Gastrocnemius medialis (tissue), 4 donors: ENCODE data around the gene MSH5. TPM values are rescaled to one million over a fixed set of nuclear protein-coding genes. Genes with fewer than 3 reads are reported as not detected.
"Not testable (repeated sequence)": the region's sequence is repeated elsewhere in the genome, so short reads cannot be mapped to it uniquely, and the experiment has no call there.

Experiments
- ATAC-seq, 2 donors: fragments of 150-250 bp; one replicate each; pipeline ENCODE4 v1.9.1; 2016
- DNase-seq, 2 donors: peaks; one replicate each; pipeline ENCODE4 v3.0.0-alpha.2; 2019
- H3K27ac ChIP-seq, 4 donors: fragments of 200-600 bp; sonication (generic); 1 replicate in 1 of 4; 2 replicates in 3 of 4; pipeline ENCODE4 v1.5.1; 2016 to 2018; ENCODE audit warnings: mild to moderate bottlenecking in 2 of 4, moderate library complexity in 1 of 4
- H3K27me3 ChIP-seq, 3 donors: fragments of 200-600 bp; sonication (generic) in 2 of 3; 1 replicate in 1 of 3; 2 replicates in 2 of 3; pipeline versions ENCODE4 v1.5.1 to v1.6.0; 2016 to 2019; ENCODE audit warnings: mild to moderate bottlenecking in 1 of 3, moderate library complexity in 1 of 3
- H3K36me3 ChIP-seq, 2 donors: fragments of 200-600 bp; sonication (generic) in 1 of 2; one replicate each; pipeline ENCODE4 v1.5.1; 2017 to 2018
- H3K4me1 ChIP-seq, 2 donors: fragments of 200-600 bp; sonication (generic) in 1 of 2; one replicate each; pipeline ENCODE4 v1.5.1; 2016 to 2017; ENCODE audit warnings: mild to moderate bottlenecking in 2 of 2
- H3K4me3 ChIP-seq, 4 donors: fragments of 200-600 bp; sonication (generic) in 3 of 4; 1 replicate in 1 of 4; 2 replicates in 3 of 4; pipeline ENCODE4 v1.5.1; 2016 to 2019; ENCODE audit warnings: mild to moderate bottlenecking in 2 of 4
- H3K9me3 ChIP-seq, 3 donors: fragments of 200-600 bp; sonication (generic) in 2 of 3; 1 replicate in 1 of 3; 2 replicates in 2 of 3; pipeline ENCODE4 v1.5.1; 2016 to 2019
- POLR2A ChIP-seq, 2 donors: fragments of 450-650 bp; IDR thresholded peaks; one replicate each; pipeline ENCODE4 v1.6.1; 2017; ENCODE audit warnings: antibody characterized with exemption in 2 of 2, mild to moderate bottlenecking in 2 of 2, moderate library complexity in 2 of 2
- in situ Hi-C, 4 donors: fragments of 200-750 bp; cut with MboI; loops; one replicate each; pipeline versions ENCODE4 v1.15.0 to v1.8.0; 2017; ENCODE audit warnings: low sequenced_read_pairs in 4 of 4
- intact Hi-C: fragments of 100-400 bp; cut with DNase I; formaldehyde crosslinking; loops from one replicate; pipeline ENCODE4 v1.15.1; 2023; ENCODE audit warnings: low total_unique reads
- total RNA-seq, 4 donors: library from RNA; depleted of rRNA; stranded (reverse); fragments of >200 nt; gene quantifications; one replicate each; pipeline versions ENCODE4 v1.1.0 to v1.2.3, GENCODE V29; 2016
- TF ChIP-seq, protein P1 (sequence below), 5 experiments: fragments of 450-650 bp in 3 of 5; fragments of 200-600 bp in 2 of 5; sonication (generic) in 2 of 5; IDR thresholded peaks in 4 of 5; conservative IDR thresholded peaks in 1 of 5; 1 replicate in 4 of 5; 2 replicates in 1 of 5; pipeline ENCODE4 v1.5.1; 2016 to 2019; ENCODE audit warnings: antibody characterized with exemption in 5 of 5, mild to moderate bottlenecking in 3 of 5, moderate library complexity in 3 of 5

The MSH5 gene
- total RNA-seq, 4 donors from 2014 or later = 0.35 to 7.8 (median 1.6) TPM

DNA sequence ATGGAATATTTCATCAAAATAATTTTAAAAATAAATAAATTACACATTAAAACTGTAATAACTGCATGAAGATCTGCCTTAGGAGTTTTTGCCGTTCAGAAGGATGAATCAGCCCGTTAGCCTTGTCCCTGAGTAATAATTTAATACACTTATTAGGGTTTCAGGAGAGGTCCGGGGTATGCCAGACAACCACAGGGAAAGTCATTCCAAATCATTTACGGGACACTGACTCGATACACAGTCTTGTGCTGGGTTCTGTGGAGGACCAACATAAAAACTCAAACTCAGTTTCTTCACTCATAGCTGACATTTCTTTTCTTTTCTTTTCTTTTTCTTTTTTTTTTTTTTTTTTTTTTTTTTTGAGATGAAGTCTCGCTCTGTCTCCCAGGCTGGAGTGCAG, 33.9 kb upstream of the MSH5 start:
- DNase-seq = no peak
- ATAC-seq = no peak
- Histone ChIP-seq H3K4me1 (peaks cover 16 to 17% of the 10 kb centered on the region in 2 donors), H3K4me3 (no peak overlapping the region), H3K36me3 (no peaks in the 10 kb centered on the region), H3K27me3 (no peaks in the 10 kb centered on the region), H3K27ac (no peak overlapping the region), H3K9me3 (no peaks in the 10 kb centered on the region)
- in situ Hi-C loops (no loop called here), intact Hi-C loops (no loop called here)
- no peak for TF ChIP-seq POLR2A (IDR thresholded peaks at IDR 0.05)
- TF ChIP-seq, protein P1, sequence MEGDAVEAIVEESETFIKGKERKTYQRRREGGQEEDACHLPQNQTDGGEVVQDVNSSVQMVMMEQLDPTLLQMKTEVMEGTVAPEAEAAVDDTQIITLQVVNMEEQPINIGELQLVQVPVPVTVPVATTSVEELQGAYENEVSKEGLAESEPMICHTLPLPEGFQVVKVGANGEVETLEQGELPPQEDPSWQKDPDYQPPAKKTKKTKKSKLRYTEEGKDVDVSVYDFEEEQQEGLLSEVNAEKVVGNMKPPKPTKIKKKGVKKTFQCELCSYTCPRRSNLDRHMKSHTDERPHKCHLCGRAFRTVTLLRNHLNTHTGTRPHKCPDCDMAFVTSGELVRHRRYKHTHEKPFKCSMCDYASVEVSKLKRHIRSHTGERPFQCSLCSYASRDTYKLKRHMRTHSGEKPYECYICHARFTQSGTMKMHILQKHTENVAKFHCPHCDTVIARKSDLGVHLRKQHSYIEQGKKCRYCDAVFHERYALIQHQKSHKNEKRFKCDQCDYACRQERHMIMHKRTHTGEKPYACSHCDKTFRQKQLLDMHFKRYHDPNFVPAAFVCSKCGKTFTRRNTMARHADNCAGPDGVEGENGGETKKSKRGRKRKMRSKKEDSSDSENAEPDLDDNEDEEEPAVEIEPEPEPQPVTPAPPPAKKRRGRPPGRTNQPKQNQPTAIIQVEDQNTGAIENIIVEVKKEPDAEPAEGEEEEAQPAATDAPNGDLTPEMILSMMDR (IDR thresholded peaks at IDR 0.05 in 4 of 5, conservative IDR thresholded peaks at IDR 0.05 in 1 of 5) = no peak

DNA sequence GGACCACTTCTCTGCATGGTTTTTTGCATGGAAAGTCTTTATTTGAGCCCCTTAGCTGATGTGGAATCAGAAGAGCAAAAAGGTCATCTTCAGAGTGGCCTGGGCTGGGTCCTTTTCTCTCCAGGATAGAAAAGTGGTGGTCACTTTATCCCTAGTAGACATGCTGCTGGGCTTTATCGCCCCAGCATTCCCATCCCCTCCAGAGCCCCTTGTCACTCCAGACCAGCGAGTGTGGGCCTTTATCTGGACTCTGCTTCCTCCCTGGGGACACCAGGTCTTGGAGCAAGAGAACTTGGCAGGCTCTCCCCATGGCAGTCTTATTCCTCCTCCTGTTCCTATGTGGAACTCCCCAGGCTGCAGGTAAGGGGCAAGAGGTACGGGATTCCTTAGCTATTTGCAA, 33.2 kb upstream of the MSH5 start, which contains the start of gene LY6G6F:
Gene LY6G6F (plus strand): TSS at position 268 of the 400 bp plus-strand sequence. CDS start 41 bp downstream, at position 309.
- H3K4me1 ChIP-seq = peaks cover 10% of the 10 kb centered on the region in 2 donors
- no peaks in the 10 kb centered on the region for H3K36me3 ChIP-seq
- intact Hi-C loops = no loop called here
- H3K27me3 ChIP-seq = no peaks in the 10 kb centered on the region
- no peak within 1 kb of the TSS for H3K4me3 ChIP-seq
- in situ Hi-C loops = no loop called here
- H3K9me3 ChIP-seq = no peaks in the 10 kb centered on the region
- ATAC-seq (no peak), DNase-seq (no peak)
- no peak for TF ChIP-seq POLR2A (IDR thresholded peaks at IDR 0.05)
- TF ChIP-seq, protein P1 (IDR thresholded peaks at IDR 0.05 in 4 of 5, conservative IDR thresholded peaks at IDR 0.05 in 1 of 5) = no peak
- no peak within 1 kb of the TSS for H3K27ac ChIP-seq

DNA sequence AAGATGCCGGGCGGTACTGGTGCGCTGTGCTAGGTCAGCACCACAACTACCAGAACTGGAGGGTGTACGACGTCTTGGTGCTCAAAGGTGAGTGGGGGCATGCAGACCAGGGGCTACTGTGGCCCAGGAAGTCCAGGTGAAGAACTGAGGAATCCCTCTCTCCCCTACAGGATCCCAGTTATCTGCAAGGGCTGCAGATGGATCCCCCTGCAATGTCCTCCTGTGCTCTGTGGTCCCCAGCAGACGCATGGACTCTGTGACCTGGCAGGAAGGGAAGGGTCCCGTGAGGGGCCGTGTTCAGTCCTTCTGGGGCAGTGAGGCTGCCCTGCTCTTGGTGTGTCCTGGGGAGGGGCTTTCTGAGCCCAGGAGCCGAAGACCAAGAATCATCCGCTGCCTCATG, 32.1 kb upstream of the MSH5 start:
- no peak for DNase-seq

DNA sequence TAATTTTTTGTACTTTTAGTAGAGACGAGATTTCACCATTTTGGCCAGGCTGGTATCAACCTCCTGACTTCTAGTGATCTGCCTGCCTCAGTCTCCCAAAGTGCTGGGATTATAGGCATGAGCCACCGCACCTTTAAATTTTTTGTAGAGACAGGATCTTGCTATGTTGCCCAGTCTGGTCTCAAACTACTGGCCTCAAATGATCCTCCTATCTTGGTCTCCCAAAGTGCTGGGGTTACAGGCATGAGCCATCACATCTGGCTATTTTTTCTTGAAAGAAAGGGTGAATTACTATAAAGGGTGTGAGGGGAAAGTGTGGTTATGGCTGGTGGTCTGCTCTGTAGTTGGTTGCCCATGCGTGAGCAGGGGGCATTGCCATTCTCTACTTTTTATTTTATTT, 31.6 kb upstream of the MSH5 start:
- H3K4me1 ChIP-seq = peaks cover 3% of the 10 kb centered on the region in 2 donors
- intact Hi-C loops = no loop called here
- H3K9me3 ChIP-seq = no peaks in the 10 kb centered on the region
- H3K27ac ChIP-seq = no peak overlapping the region
- in situ Hi-C loops = no loop called here
- DNase-seq (no peak), ATAC-seq (no peak)
- no peaks in the 10 kb centered on the region for H3K27me3 ChIP-seq
- H3K36me3 ChIP-seq = no peaks in the 10 kb centered on the region
- no peak overlapping the region for H3K4me3 ChIP-seq
- TF ChIP-seq, protein P1 (IDR thresholded peaks at IDR 0.05 in 4 of 5, conservative IDR thresholded peaks at IDR 0.05 in 1 of 5) = no peak
- no peak for TF ChIP-seq POLR2A (IDR thresholded peaks at IDR 0.05)

More for the DNA sequence above, 32.1 kb upstream of the MSH5 start:
- Histone ChIP-seq H3K36me3 (no peaks in the 10 kb centered on the region), H3K9me3 (no peaks in the 10 kb centered on the region), H3K27me3 (no peaks in the 10 kb centered on the region), H3K4me3 (no peak overlapping the region), H3K4me1 (peaks cover 3% of the 10 kb centered on the region in 2 donors), H3K27ac (no peak overlapping the region)
- intact Hi-C loops (no loop called here), in situ Hi-C loops (no loop called here)
- no peak for TF ChIP-seq POLR2A (IDR thresholded peaks at IDR 0.05)
- TF ChIP-seq, protein P1 (IDR thresholded peaks at IDR 0.05 in 4 of 5, conservative IDR thresholded peaks at IDR 0.05 in 1 of 5) = no peak
- no peak for ATAC-seq

DNA sequence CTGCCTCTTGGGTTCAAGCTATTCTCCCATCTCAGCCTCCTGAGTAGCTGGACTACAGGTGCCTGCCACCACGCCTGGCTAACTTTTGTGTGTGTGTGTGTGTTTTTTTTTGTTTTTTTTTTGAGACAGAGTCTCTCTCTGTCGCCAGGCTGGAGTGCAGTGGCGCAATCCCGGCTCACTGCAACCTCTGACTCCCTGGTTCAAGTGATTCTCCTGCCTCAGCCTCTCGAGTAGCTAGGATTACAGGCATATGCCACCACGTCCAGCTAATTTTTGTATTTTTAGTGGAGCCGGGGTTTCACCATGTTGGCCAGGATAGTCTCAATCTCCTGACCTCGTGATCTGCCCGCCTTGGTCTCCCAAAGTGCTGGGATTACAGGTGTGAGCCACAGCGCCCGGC, 30.6 kb upstream of the MSH5 start:
- ATAC-seq, H3K4me1 ChIP-seq, H3K27ac ChIP-seq, H3K36me3 ChIP-seq, DNase-seq, intact Hi-C loops, H3K9me3 ChIP-seq, H3K4me3 ChIP-seq, H3K27me3 ChIP-seq, in situ Hi-C loops: not testable (repeated sequence)
